Ovary (tissue), 9 donors: Measurements from ENCODE around the gene PRKAG1. TPM values are rescaled to one million over a fixed set of nuclear protein-coding genes. Genes with fewer than 3 reads are reported as not detected.

Source experiments
- DNase-seq, 5 donors: peaks; one replicate each; pipeline ENCODE4 v3.0.0-alpha.2; 2019 to 2020
- H3K27ac ChIP-seq, 2 donors: fragments of 200-600 bp; one replicate each; pipeline versions ENCODE4 v1.5.1 to v1.8.0; 2019 to 2022
- H3K27me3 ChIP-seq: fragments of 200-600 bp; one replicate; pipeline ENCODE4 v1.8.0; 2022
- H3K36me3 ChIP-seq: fragments of 200-600 bp; sonication (generic); one replicate; pipeline ENCODE4 v1.5.1; 2019
- H3K4me1 ChIP-seq: one replicate; pipeline ENCODE4 v1.8.1; 2013; ENCODE audit warnings: mild to moderate bottlenecking, moderate library complexity; ENCODE audit not compliant: insufficient read depth
- H3K4me3 ChIP-seq: fragments of 200-600 bp; sonication (generic); one replicate; pipeline ENCODE4 v1.5.1; 2017
- H3K9me3 ChIP-seq, 2 donors: fragments of 200-600 bp in 1 of 2; sonication (generic) in 1 of 2; one replicate each; pipeline versions ENCODE4 v1.5.1 to v1.8.1; 2013 to 2019; ENCODE audit warnings: mild to moderate bottlenecking in 1 of 2, moderate library complexity in 1 of 2
- CTCF ChIP-seq, 3 donors: fragments of 450-650 bp in 2 of 3; fragments of 200-600 bp in 1 of 3; IDR thresholded peaks; one replicate each; pipeline versions ENCODE4 v1.5.1 to v1.8.0; 2016 to 2022; ENCODE audit warnings: antibody characterized with exemption in 3 of 3, mild to moderate bottlenecking in 1 of 3
- EP300 ChIP-seq: sonication (generic); formaldehyde crosslinking; IDR thresholded peaks from one replicate; pipeline ENCODE4 v1.6.1; 2017; ENCODE audit warnings: antibody characterized with exemption
- POLR2A ChIP-seq: fragments of 450-650 bp; IDR thresholded peaks from one replicate; pipeline ENCODE4 v1.6.1; 2017; ENCODE audit warnings: antibody characterized with exemption, mild to moderate bottlenecking, moderate library complexity
- WGBS, 3 donors: extraction: QIAGEN DNeasy Blood & Tissue Kit in 1 of 3; methylation state at CpG; one replicate each; pipeline versions ENCODE4 v1.1.5 to v1.1.7; 2013 to 2017; 5-methylcytosine and 5-hydroxymethylcytosine counted together
- intact Hi-C, 4 donors: fragments of 100-400 bp; cut with DNase I; formaldehyde crosslinking; loops; one replicate each; pipeline versions ENCODE4 v1.11.0 to v1.15.1; 2022 to 2023
- polyA plus RNA-seq, 2 donors: library from polyadenylated mRNA; stranded (reverse); fragments of 200-250 nt in 1 of 2; fragments of 350-450 nt in 1 of 2; fragmentation: Illumina TruSeq in 1 of 2; extraction: RNeasy Lipid Tissue Mini Kit (QIAGEN cat#74804) in 1 of 2; gene quantifications; one replicate each; pipeline ENCODE4 v1.2.3, GENCODE V29; 2013 to 2014
- total RNA-seq, 7 donors: library from RNA; depleted of rRNA in 2 of 7; stranded (reverse); fragments of >200 nt in 2 of 7; fragmentation: NEBNext Ultra II Directional in 3 of 7; extraction: Animal tissue kit (Norgen Biotek cat#: 25700) in 3 of 7; gene quantifications; one replicate each; pipeline versions ENCODE4 v1.1.0 to v1.2.4, GENCODE V29; 2016 to 2023
- donor health status: DM: no; HTN: no; CAD: no; lungs with moderate emphysema.
- donor health status: DM: no; HTN: no; CAD: no.
- donor health status: Bipolar disorder and iron deficiency.
- donor health status: DM: yes; HTN: yes; CAD: no.
- donor health status: DM: no; HTN: no; CAD: no.
- donor health status: DM: yes; HTN: yes; CAD: no.

The PRKAG1 gene
- total and polyA plus RNA-seq, 9 donors: 25.6 to 98.5 (median 38.3) TPM

- DNase-seq: peak in 1 of 5 donors; percentile 31
- H3K4me1 ChIP-seq: no peaks in the 10 kb centered on the region
- intact Hi-C loops: no loop called here
- no peaks in the 10 kb centered on the region for H3K9me3 ChIP-seq
- no peaks in the 10 kb centered on the region for H3K36me3 ChIP-seq
- TF ChIP-seq EP300 (no peak), CTCF (IDR thresholded peaks at IDR 0.05) (no peak), POLR2A (no peak)
- 82 to 88% (median 85%) methylated on average over 18 of the region's 18 CpGs for WGBS, 3 donors
- no peaks in the 10 kb centered on the region for H3K27me3 ChIP-seq
- H3K4me3 ChIP-seq: no peak overlapping the region
- no peak overlapping the region for H3K27ac ChIP-seq
These were observed 23.4 kb upstream of the PRKAG1 start for GRCh38 chr12:49041881-49042484.

GRCh38 chr12:49041036-49041880 is 22.7 kb upstream of the PRKAG1 start:
- Histone ChIP-seq H3K27ac (no peak overlapping the region), H3K36me3 (no peaks in the 10 kb centered on the region), H3K4me3 (no peak overlapping the region), H3K9me3 (no peaks in the 10 kb centered on the region), H3K4me1 (no peaks in the 10 kb centered on the region), H3K27me3 (no peaks in the 10 kb centered on the region)
- 89 to 91% (median 90%) methylated on average over 29 to 31 of the region's 31 CpGs for WGBS, 3 donors
- peak in 1 of 5 donors; percentile 27 for DNase-seq
- intact Hi-C loops: no loop called here
- TF ChIP-seq CTCF (IDR thresholded peaks at IDR 0.05) (no peak), EP300 (no peak), POLR2A (no peak)

GRCh38 chr12:49040364-49040855 is 21.8 kb upstream of the PRKAG1 start:
- no peak overlapping the region for H3K4me3 ChIP-seq
- TF ChIP-seq POLR2A (no peak), CTCF (IDR thresholded peaks at IDR 0.05) (no peak), EP300 (no peak)
- WGBS, 3 donors: 88 to 92% (median 88%) methylated on average over 14 of the region's 14 CpGs
- H3K36me3 ChIP-seq: no peaks in the 10 kb centered on the region
- H3K4me1 ChIP-seq: no peaks in the 10 kb centered on the region
- H3K27me3 ChIP-seq: no peaks in the 10 kb centered on the region
- DNase-seq: peak in 1 of 5 donors; percentile 20
- H3K9me3 ChIP-seq: no peaks in the 10 kb centered on the region
- intact Hi-C loops: no loop called here
- no peak overlapping the region for H3K27ac ChIP-seq

- TF ChIP-seq POLR2A (no peak), CTCF (IDR thresholded peaks at IDR 0.05) (no peak), EP300 (no peak)
- intact Hi-C loops: no loop called here
- WGBS, 3 donors: 89 to 90% (median 89%) methylated on average over 30 of the region's 30 CpGs
- Histone ChIP-seq H3K9me3 (no peaks in the 10 kb centered on the region), H3K36me3 (no peaks in the 10 kb centered on the region), H3K4me1 (no peaks in the 10 kb centered on the region), H3K27me3 (no peaks in the 10 kb centered on the region), H3K27ac (no peak overlapping the region), H3K4me3 (no peak overlapping the region)
- peak in 2 of 5 donors; percentile 27 to 28 for DNase-seq
These were observed 21.1 kb upstream of the PRKAG1 start for GRCh38 chr12:49039421-49040363.
